Progenitor cell of endocrine pancreas (in vitro differentiated cells): ENCODE results near the gene HJV. TPM values are rescaled to one million over a fixed set of nuclear protein-coding genes. Genes with fewer than 3 reads are reported as not detected.

Experiments used
- DNase-seq: peaks from one replicate; pipeline ENCODE4 v3.0.0; 2021; ENCODE audit warnings: low spot score; ENCODE audit not compliant: unreplicated experiment
- H3K27ac Mint-ChIP-seq: 2 replicates; pipeline ENCODE4 v1.8.0; 2021; ENCODE audit warnings: mild to moderate bottlenecking, moderate library complexity, mixed read lengths
- H3K27me3 Mint-ChIP-seq: 2 replicates; pipeline ENCODE4 v1.8.0; 2021; ENCODE audit warnings: mixed read lengths
- H3K36me3 Mint-ChIP-seq: 2 replicates; pipeline ENCODE4 v1.8.0; 2022; ENCODE audit warnings: mixed read lengths; ENCODE audit not compliant: insufficient read depth
- H3K4me1 Mint-ChIP-seq: 2 replicates; pipeline ENCODE4 v1.8.0; 2021; ENCODE audit warnings: low read depth, mixed read lengths
- H3K4me3 Mint-ChIP-seq: 2 replicates; pipeline ENCODE4 v1.8.0; 2021; ENCODE audit warnings: low read depth, mild to moderate bottlenecking, moderate library complexity, mixed read lengths
- H3K9me3 Mint-ChIP-seq: 2 replicates; pipeline ENCODE4 v1.8.0; 2021; ENCODE audit warnings: low read depth, mixed read lengths
- CTCF ChIP-seq: fragments of 200-600 bp; sonication (generic); IDR thresholded peaks from one replicate; pipeline ENCODE4 v1.5.0; 2021; ENCODE audit warnings: antibody characterized with exemption, mild to moderate bottlenecking; ENCODE audit not compliant: unreplicated experiment
- total RNA-seq: library from RNA; stranded (reverse); gene quantifications from 2 replicates; pipeline ENCODE4 v1.2.1, GENCODE V29; 2021

HJV gene
- total RNA-seq, 1 donor from 2014 or later, result not detected

- Mint-ChIP-seq H3K4me3 (peak overlapping the region; percentile 94), H3K27me3 (no peaks in the 10 kb centered on the region), H3K27ac (no peak overlapping the region), H3K36me3 (peaks cover 25% of the 10 kb centered on the region), H3K4me1 (peaks cover 41% of the 10 kb centered on the region), H3K9me3 (no peaks in the 10 kb centered on the region)
- no peak for DNase-seq
- TF ChIP-seq CTCF, result no peak
These were observed 25.5 kb downstream of the HJV start for GRCh38 chr1:145995964-145996432.

- H3K4me1 Mint-ChIP-seq, result peaks cover 43% of the 10 kb centered on the region
- DNase-seq, result no peak
These were observed 26.2 kb downstream of the HJV start for GRCh38 chr1:145995148-145995881.

GRCh38 chr1:145994391-145995120, 27.0 kb downstream of the HJV start:
- DNase-seq, result no peak
- no peaks in the 10 kb centered on the region for H3K27me3 Mint-ChIP-seq
- H3K27ac Mint-ChIP-seq, result no peak overlapping the region
- H3K9me3 Mint-ChIP-seq, result no peaks in the 10 kb centered on the region
- no peak for TF ChIP-seq CTCF
- peaks cover 41% of the 10 kb centered on the region for H3K4me1 Mint-ChIP-seq
- peaks cover 25% of the 10 kb centered on the region for H3K36me3 Mint-ChIP-seq
- H3K4me3 Mint-ChIP-seq, result peak overlapping the region; percentile 94

More at GRCh38 chr1:145995148-145995881, 26.2 kb downstream of the HJV start:
- no peak for TF ChIP-seq CTCF
- Mint-ChIP-seq H3K4me3 (peak overlapping the region; percentile 94), H3K27ac (peak overlapping the region; percentile 79), H3K36me3 (peaks cover 25% of the 10 kb centered on the region), H3K9me3 (no peaks in the 10 kb centered on the region), H3K27me3 (no peaks in the 10 kb centered on the region)

- no peak for DNase-seq
- H3K9me3 Mint-ChIP-seq, result no peaks in the 10 kb centered on the region
- H3K27ac Mint-ChIP-seq, result peak overlapping the region; percentile 85
- peaks cover 38% of the 10 kb centered on the region for H3K4me1 Mint-ChIP-seq
- peak overlapping the region; percentile 94 for H3K4me3 Mint-ChIP-seq
- H3K27me3 Mint-ChIP-seq, result no peaks in the 10 kb centered on the region
- TF ChIP-seq CTCF, result no peak
- H3K36me3 Mint-ChIP-seq, result peaks cover 25% of the 10 kb centered on the region
These were observed 27.7 kb downstream of the HJV start for GRCh38 chr1:145993618-145994390.
